HS-27A (cell line): ENCODE results near the gene CBLB.

Experiments
- DNase-seq: peaks from one replicate; pipeline ENCODE4 v3.0.0-alpha.2; 2012; ENCODE audit warnings: low read depth, missing footprints

CBLB gene

DNA sequence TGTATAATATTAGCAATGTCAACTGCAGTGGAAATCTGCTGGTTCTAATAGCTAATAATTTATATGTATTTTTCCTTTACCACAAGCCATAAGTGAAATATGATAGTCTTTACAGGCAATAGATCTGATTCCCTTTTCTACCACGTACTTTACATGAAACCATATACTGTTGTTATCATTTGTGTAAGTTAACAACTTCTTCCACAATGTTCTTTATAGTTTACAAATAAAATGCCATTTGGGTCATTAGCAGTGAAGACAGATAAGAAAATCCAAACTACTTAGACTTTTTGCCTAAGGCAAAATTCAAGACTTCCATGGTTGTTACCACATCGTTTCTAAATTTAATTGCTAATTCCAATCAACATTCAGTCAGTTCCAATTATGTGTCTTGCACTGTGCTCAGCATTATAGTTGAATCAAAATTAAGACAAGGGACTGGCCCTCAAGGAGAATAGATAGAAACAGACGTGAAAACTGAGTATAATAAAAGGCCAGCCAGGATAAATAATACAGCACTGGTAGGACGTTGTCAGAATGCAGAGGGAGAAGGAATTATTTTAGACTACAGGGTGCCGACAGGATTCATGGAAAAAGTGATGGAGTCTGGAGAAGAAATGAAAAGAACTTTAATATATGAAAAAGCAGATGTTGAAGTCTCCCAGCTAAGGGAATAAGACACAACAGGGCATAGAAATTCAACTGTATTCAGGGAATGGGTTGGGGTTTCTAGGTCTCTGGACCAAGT, 252.3 kb downstream of the CBLB start:
- DNase-seq: no peak

DNA sequence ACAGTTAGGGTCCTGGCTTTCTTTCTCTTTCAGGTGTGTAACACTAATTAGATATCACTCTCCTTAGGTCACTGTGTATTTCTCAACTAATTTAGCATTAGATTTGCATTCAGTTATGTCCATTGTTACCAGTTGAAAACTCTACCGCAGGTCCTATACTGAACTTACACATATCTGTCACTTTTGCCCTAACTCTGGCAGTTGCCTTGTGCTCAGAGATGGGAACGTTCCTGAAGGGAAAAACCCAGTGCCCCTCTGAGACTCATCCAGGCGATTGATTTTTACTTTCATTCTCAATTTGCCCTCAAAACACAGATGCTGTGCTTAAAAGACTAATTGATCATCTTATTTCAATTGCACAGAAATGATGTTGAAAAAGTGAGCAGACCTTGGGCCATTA, 253.0 kb downstream of the CBLB start:
- no peak for DNase-seq

DNA sequence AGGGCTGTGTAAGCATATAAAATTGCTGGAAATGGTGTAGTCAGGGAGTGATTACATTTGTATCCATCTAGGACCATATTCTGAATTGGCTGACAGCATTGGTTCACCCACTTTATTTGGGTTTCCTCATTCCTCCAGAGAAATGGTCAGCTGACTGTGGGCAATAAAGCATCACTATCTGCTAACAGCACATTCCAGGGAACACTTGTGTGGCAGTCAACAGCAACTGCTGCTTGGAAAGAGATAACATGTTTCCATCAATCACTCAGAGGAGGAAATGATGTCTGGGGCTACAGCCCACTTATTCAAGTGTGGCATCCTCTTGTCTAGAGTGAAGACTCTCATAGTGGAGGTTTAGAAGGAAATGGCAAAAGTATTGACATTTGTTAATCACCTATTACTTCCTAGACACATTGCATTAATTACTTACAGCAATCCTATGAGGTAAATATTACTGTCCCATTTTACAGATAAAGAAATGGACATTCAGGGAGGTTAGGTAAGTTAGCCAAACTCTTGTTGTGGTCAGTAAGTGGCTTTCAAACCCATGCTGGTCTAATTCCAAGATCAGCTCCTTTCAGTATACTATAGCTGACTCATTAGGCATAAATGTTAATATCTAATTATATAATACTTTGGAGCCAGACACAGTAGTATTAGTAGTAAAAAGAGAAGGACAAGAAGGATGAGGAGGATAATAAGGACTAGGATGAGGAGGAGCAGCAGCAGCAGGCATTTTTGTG, 254.4 kb downstream of the CBLB start:
- DNase-seq: no peak

DNA sequence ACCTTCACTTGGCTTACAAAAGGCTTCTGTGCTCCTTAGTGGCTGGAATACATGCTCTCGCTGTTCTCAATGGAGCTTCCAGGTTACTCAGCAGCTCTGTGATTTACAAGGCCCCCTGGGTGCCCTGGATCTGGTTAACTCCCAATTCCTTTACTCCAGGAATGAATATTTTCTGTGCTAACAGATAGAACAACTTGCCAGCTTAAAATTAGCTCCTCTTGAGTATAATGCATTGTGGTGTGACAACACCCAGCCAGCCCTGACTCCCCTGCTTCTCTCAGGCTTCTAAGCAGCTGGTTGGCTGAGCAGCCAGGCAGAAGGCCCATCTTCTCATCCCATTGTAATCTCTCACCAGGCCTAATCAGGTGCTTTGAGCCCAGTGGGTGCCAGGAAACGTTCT, 255.7 kb downstream of the CBLB start:
- DNase-seq: no peak

DNA sequence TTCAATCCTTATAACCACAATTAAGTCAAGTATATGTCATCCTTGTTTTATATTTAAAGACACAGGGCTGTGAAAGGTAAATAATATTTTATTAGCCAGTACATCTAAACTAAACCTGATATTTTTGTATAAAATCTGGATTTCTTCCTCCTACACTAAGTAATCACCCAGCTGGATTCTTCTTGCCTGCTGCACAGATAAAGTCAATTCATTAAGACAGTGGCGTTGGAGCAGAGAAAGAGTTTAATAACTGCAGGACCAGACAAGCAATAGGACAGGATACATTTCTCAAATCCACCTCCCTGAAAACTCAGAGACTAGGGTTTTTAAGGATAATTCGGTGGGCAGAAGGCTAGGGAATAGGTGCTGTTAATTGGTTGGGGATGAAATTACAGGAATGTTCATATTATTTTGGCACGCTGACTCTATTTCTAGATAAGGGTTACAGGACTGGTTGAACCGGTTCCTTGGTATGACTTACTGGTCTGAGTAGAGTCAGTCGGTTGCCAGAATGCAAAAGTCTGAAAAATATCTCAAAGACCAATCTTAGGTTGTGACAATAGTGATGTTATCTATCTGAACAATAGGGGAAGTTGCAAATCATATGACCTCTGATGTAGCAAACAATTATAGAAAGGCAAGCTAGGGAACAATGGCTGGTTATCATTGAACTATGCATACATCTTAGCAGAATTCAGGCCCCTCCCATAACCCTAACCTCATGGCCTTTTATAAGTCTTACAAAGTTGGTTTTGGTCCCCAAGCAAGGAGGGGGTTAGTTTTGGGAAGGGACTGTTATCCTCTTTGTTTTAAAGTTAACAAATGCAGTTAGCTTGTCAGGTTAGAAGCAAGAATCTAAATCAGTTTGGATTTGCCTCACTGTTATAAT, 257.3 kb downstream of the CBLB start:
- no peak for DNase-seq

DNA sequence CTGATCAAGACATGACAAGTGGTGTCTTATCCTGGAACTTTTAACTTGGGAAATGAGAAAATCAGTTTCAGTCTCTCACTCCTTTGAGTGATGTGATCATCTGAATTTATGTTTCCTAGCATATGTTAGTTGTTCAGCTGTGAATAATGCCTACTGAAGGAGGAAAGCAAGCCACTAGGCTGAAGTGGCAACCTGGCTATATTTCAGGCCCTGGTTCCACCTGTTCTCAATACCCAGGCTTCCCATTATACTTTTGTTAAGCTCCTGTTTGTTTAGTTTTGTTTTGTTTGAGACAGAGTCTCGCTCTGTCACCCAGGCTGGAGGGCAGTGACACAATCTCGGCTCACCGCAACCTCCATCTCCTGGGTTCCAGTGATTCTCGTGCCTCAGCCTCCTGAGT, 258.3 kb downstream of the CBLB start:
- DNase-seq: no peak

DNA sequence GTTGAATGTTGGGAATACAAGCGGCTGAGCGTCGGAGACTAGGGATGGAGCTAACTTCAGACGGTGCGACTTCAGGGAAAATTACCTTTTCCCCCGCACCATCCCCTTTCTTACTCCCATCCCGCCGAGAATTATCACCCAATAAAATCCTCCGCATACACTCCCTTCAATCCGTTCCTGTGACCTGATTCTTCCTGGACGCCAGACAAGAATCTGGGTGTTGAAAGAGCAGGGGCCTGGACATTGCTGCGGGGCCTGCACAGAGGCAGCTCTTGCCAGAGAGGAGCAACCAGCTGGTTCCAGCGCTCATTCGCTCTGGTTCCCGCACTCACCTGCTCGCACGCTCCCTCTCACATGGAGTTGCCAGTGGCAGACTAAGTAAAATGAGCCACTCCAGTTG, 260.2 kb downstream of the CBLB start:
- DNase-seq: no peak

DNA sequence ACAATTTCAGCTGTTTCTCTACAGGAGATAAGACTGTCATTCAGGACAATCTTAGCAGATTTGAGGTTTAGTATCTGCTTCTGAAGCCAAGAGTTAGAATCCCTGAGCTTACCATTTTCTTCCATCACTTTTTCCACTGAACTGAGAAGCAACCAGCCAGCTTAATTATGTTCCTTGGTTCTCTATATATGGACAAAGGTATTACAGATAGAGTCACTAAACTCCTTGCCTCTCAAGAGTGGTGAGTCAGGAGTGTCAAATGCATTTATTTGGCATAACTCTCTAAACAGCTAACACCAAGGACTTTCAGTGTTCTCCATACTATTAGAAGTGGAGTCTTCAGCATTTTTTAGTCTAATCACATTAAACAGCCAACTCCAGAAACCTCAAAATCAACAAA, 262.8 kb downstream of the CBLB start:
- no peak for DNase-seq
